Measurements from ENCODE around the gene GSTCD.
"Not testable (repeated sequence)": the region's sequence is repeated elsewhere in the genome, so short reads cannot be mapped to it uniquely, and the experiment has no call there.

GRCh38 chr4:105729895-105730294 lies 21.3 kb downstream of the GSTCD start:
- TF ChIP-seq, protein P1, sequence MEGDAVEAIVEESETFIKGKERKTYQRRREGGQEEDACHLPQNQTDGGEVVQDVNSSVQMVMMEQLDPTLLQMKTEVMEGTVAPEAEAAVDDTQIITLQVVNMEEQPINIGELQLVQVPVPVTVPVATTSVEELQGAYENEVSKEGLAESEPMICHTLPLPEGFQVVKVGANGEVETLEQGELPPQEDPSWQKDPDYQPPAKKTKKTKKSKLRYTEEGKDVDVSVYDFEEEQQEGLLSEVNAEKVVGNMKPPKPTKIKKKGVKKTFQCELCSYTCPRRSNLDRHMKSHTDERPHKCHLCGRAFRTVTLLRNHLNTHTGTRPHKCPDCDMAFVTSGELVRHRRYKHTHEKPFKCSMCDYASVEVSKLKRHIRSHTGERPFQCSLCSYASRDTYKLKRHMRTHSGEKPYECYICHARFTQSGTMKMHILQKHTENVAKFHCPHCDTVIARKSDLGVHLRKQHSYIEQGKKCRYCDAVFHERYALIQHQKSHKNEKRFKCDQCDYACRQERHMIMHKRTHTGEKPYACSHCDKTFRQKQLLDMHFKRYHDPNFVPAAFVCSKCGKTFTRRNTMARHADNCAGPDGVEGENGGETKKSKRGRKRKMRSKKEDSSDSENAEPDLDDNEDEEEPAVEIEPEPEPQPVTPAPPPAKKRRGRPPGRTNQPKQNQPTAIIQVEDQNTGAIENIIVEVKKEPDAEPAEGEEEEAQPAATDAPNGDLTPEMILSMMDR (IDR thresholded peaks at IDR 0.05; ENCODE audit: low read depth, low read length, poor library complexity, severe bottlenecking), result not testable (repeated sequence)
- TF ChIP-seq EZH2phosphoT487 (IDR thresholded peaks at IDR 0.05; ENCODE audit: borderline replicate concordance, low read length), result not testable (repeated sequence)
